Measurements from ENCODE around the gene IL15RA.

Gene IL15RA

GRCh38 chr10:5977471-5978229 is at the start of gene IL15RA:
IL15RA (minus strand) TSS chr10:5977543; CDS start chr10:5977492, 51 bp downstream.
- peak; percentile 92 for DNase-seq

- peak; percentile 24 for DNase-seq
These were observed 48.4 kb upstream of the IL15RA start for GRCh38 chr10:6025683-6026255.

GRCh38 chr10:6024334-6024682 is 47.0 kb upstream of the IL15RA start:
- DNase-seq, result peak; percentile 22

- DNase-seq, result peak; percentile 24
These were observed 46.5 kb upstream of the IL15RA start for GRCh38 chr10:6023661-6024333.

GRCh38 chr10:6022660-6023059 is 45.3 kb upstream of the IL15RA start:
- peak; percentile 4 for DNase-seq

GRCh38 chr10:6020826-6021225 is 43.5 kb upstream of the IL15RA start:
- no peak for DNase-seq

- DNase-seq, result no peak
These were observed 42.5 kb upstream of the IL15RA start for GRCh38 chr10:6019796-6020195.

- DNase-seq, result no peak
These were observed 41.9 kb upstream of the IL15RA start for GRCh38 chr10:6019010-6019782.

GRCh38 chr10:6018422-6018821 is 41.1 kb upstream of the IL15RA start:
- no peak for DNase-seq

- no peak for DNase-seq
These were observed 40.5 kb upstream of the IL15RA start for GRCh38 chr10:6017781-6018354.

- no peak for DNase-seq
These were observed 37.0 kb upstream of the IL15RA start for GRCh38 chr10:6014241-6014761.

GRCh38 chr10:6013413-6014192 is 36.3 kb upstream of the IL15RA start:
- no peak for DNase-seq

- DNase-seq, result no peak
These were observed 35.0 kb upstream of the IL15RA start for GRCh38 chr10:6012121-6012905.

GRCh38 chr10:6011558-6011957 is 34.2 kb upstream of the IL15RA start:
- no peak for DNase-seq

- DNase-seq, result no peak
These were observed 33.2 kb upstream of the IL15RA start for GRCh38 chr10:6010569-6010968.

- DNase-seq, result no peak
These were observed 32.6 kb upstream of the IL15RA start for GRCh38 chr10:6009961-6010360.

- no peak for DNase-seq
These were observed 31.8 kb upstream of the IL15RA start for GRCh38 chr10:6009150-6009549.

GRCh38 chr10:6008497-6009142 is 31.3 kb upstream of the IL15RA start:
- DNase-seq, result no peak

GRCh38 chr10:6006991-6007390 is 29.6 kb upstream of the IL15RA start:
- DNase-seq, result no peak

GRCh38 chr10:6006546-6006945 is 29.2 kb upstream of the IL15RA start:
- no peak for DNase-seq

Measured in stimulated activated CD8-positive, alpha-beta memory T cell treated with anti-CD3 and anti-CD28 coated beads, Interleukin-4, amount 100 ng/mL, for 48 hours (primary cell).